RPMI7951 (cell line): ENCODE measurements around the gene ALAS1. TPM values are rescaled to one million over a fixed set of nuclear protein-coding genes. Genes with fewer than 3 reads are reported as not detected.

Experiments used
- DNase-seq: peaks from one replicate; pipeline ENCODE4 v3.0.0-alpha.2; 2012; ENCODE audit warnings: low read depth
- total RNA-seq: library from RNA; depleted of rRNA; stranded (reverse); fragments of >200 nt; shearing (Covaris generic); gene quantifications from 2 replicates; pipeline ENCODE4 v1.2.3, GENCODE V29; 2014

The ALAS1 gene
- total RNA-seq, 1 experiment from 2014 or later, result 37.6 TPM

- DNase-seq, result no peak
These were observed 23.2 kb downstream of the ALAS1 start for GRCh38 chr3:52221141-52221562.

- DNase-seq, result no peak
These were observed 23.8 kb downstream of the ALAS1 start for GRCh38 chr3:52221563-52222318.

GRCh38 chr3:52222319-52223221, 24.6 kb downstream of the ALAS1 start:
- no peak for DNase-seq

GRCh38 chr3:52223449-52224408, 25.8 kb downstream of the ALAS1 start:
- DNase-seq, result no peak

GRCh38 chr3:52225452-52226228, 27.7 kb downstream of the ALAS1 start, which contains the start of gene TLR9:
TSS of gene TLR9 (minus strand) at chr3:52225645. CDS start at chr3:52225529, 116 bp downstream.
- no peak for DNase-seq

- no peak for DNase-seq
These were observed 28.4 kb downstream of the ALAS1 start for GRCh38 chr3:52226229-52226817.

GRCh38 chr3:52227117-52227516, 29.2 kb downstream of the ALAS1 start:
- no peak for DNase-seq

GRCh38 chr3:52227766-52228165, 29.8 kb downstream of the ALAS1 start:
- no peak for DNase-seq

- no peak for DNase-seq
These were observed 30.3 kb downstream of the ALAS1 start for GRCh38 chr3:52228266-52228665.

- no peak for DNase-seq
These were observed 30.9 kb downstream of the ALAS1 start for GRCh38 chr3:52228751-52229291.

GRCh38 chr3:52229656-52230055, 31.7 kb downstream of the ALAS1 start:
- DNase-seq, result no peak

- DNase-seq, result no peak
These were observed 32.5 kb downstream of the ALAS1 start for GRCh38 chr3:52230461-52230860.

GRCh38 chr3:52230889-52231499, 33.0 kb downstream of the ALAS1 start:
- DNase-seq, result no peak

GRCh38 chr3:52231502-52232278, 33.7 kb downstream of the ALAS1 start:
- DNase-seq, result peak; percentile 46

- DNase-seq, result no peak
These were observed 34.5 kb downstream of the ALAS1 start for GRCh38 chr3:52232279-52233107.

GRCh38 chr3:52233108-52233591, 35.2 kb downstream of the ALAS1 start:
- DNase-seq, result no peak

- DNase-seq, result no peak
These were observed 36.0 kb downstream of the ALAS1 start for GRCh38 chr3:52233968-52234367.
